ENCODE results near the gene DDX47.
"Not testable (repeated sequence)": the region's sequence is repeated elsewhere in the genome, so short reads cannot be mapped to it uniquely, and the experiment has no call there.

Gene DDX47

DNA sequence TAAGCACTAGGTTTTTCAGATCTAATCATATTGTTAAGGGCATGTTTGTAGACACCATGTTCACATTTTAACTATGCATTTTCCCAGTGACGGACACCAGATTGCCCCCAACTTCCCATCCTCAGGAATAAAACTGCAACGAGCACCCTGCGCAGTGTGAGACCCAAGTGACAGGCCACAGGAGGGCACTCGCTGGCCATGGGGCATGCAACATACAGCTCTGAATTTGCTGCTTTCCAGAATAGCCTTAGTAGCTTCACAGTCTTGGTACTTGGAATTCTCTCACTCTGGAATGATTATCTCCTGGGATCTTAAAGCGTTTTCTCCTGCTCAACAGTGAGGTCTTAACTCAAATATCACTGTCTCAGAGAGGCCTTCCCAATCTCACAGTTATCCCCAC lies 972 bp upstream of the DDX47 start:
- TF ChIP-seq, protein P1, sequence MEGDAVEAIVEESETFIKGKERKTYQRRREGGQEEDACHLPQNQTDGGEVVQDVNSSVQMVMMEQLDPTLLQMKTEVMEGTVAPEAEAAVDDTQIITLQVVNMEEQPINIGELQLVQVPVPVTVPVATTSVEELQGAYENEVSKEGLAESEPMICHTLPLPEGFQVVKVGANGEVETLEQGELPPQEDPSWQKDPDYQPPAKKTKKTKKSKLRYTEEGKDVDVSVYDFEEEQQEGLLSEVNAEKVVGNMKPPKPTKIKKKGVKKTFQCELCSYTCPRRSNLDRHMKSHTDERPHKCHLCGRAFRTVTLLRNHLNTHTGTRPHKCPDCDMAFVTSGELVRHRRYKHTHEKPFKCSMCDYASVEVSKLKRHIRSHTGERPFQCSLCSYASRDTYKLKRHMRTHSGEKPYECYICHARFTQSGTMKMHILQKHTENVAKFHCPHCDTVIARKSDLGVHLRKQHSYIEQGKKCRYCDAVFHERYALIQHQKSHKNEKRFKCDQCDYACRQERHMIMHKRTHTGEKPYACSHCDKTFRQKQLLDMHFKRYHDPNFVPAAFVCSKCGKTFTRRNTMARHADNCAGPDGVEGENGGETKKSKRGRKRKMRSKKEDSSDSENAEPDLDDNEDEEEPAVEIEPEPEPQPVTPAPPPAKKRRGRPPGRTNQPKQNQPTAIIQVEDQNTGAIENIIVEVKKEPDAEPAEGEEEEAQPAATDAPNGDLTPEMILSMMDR (IDR thresholded peaks at IDR 0.05) = no peak

DNA sequence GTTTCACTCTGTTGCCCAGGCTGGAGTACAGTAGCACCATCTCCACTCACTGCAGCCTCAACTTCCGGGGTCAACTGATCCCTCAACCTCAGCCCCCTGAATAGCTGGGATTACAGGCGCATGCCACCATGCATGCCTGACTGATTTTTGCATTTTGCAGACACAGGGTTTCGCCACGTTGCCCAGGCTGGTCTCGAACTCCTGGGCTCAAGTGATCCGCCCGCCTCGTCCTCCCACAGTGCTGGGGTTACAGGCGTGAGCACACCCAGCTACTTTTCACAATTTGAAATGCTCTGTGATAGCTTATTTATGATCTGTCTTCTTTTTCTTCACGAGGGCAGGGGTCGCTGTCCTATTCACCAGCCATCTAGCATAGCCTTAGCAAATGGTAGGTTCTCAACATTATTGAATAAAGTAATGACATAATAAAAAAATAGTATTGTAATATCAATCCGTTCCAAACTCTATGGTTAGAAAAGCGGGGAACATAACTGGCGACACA lies 477 bp upstream of the DDX47 start:
- TF ChIP-seq, protein P1 (IDR thresholded peaks at IDR 0.05) = no peak
- H3K4me3 ChIP-seq = peak overlapping the region; percentile 83
- H3K27ac ChIP-seq = no peak overlapping the region
- DNase-seq (ENCODE audit: low spot score) = no peak

More for the DNA sequence above, 972 bp upstream of the DDX47 start:
- no peak for DNase-seq (ENCODE audit: low spot score)
- no peak overlapping the region for H3K4me3 ChIP-seq
- no peak overlapping the region for H3K27ac ChIP-seq

DNA sequence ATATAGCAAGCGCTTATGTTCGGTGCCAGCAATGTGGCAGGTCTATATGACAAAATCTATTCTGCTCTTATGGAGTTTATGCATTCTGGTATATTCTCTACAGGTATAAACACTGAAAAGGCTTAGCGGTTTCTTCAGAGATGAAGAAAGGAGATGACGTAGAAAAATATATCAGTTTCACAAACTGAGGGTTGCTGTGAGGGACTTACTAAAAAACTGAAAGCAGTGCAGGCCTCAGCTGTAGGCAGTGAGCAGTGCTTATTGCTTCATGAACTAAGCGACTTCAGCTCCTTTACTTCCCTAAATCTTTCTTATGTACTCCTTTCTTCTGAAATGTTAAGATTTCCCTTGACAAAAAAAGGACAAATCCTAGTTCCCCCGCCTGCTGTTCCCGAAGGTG lies 4.5 kb downstream of the DDX47 start:
- Histone ChIP-seq H3K4me3 (no peak overlapping the region), H3K27ac (no peak overlapping the region)
- TF ChIP-seq, protein P1 (IDR thresholded peaks at IDR 0.05) = no peak
- DNase-seq (ENCODE audit: low spot score) = no peak

DNA sequence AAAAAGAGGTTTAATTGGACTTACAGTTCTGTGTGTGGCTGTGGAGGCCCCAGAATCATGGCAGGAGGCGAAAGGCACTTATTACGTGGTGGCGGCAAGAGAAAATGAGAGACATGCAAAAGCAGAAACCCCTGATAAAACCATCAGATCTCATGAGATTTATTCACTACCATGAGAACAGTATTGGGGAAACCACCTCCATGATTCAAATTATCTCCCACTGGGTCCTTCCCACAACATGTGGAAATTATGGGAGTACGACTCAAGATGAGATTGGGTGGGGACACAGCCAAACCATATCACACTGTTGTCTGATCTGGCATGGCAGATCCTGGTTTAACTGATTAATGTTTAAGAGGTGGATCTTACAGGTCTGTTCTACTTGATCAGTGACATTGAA lies 5.6 kb downstream of the DDX47 start:
- H3K4me3 ChIP-seq = no peak overlapping the region
- DNase-seq (ENCODE audit: low spot score) = no peak
- H3K27ac ChIP-seq = no peak overlapping the region
- TF ChIP-seq, protein P1 (IDR thresholded peaks at IDR 0.05) = no peak

DNA sequence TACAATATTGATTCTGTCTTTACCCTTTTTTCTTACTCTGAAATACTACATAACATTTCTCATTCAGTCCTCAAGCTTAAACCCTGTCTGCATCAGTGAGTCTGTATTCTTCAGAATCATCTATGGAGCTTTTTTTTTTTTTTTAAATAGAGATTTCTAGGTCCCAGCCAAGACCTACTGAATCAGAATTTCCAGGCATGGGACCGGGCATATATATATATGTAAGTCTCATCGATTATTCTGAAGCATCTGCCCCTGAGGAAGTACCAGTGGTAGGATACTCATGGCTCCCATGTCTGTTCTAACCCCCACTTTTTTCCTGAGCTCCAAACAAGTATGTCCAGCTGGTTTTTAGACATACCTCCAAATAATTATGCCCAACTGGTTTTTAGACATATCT lies 6.1 kb downstream of the DDX47 start:
- H3K4me3 ChIP-seq = no peak overlapping the region
- H3K27ac ChIP-seq = peak overlapping the region; percentile 61

DNA sequence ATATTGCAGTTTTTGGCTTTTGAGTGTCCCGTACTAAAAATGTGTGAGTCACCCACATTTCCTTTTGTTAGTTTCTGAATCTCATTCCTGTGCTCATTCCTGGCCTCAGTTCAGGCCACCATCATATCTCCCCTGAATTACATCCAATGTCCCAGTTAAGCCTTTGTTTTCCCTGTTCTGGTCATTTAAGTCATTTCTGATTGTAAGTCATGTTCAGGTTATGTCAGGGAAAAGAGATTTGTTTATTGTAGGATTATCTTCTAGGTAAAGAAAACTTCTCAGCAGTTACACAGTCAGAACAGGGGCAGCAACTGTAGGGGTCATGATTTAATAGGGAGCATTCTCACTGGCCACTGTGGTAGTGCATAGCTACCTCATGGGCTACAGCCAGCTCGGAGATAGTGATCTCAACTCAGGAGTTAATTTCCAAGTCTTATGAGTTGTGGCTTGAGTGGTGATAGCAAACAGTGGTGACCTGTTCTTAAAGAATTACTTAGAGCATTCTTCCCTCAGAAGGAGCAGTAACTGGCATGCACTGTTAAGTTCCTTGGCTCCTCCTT lies 6.7 kb downstream of the DDX47 start:
- H3K27ac ChIP-seq = peak overlapping the region; percentile 61
- TF ChIP-seq, protein P1 (IDR thresholded peaks at IDR 0.05) = no peak

More for the DNA sequence above, 6.1 kb downstream of the DDX47 start:
- DNase-seq (ENCODE audit: low spot score) = no peak
- TF ChIP-seq, protein P1 (IDR thresholded peaks at IDR 0.05) = no peak

DNA sequence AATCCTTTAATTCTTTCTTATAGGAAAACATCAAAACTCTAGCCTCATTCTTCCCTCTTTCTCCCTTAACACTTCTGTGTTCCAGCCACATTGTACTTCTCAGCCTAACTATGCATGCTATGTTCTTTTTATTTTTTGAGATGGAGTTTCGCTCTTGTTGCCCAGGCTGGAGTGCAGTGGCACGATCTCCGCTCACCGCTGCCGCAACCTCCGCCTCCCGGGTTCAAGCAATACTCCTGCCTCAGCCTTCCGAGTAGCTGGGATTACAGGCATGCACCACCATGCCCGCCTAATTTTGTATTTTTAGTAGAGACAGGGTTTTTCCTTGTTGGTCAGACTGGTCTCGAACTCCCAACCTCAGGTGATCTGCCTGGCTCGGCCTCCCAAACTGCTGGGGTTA lies 7.2 kb downstream of the DDX47 start:
- DNase-seq (ENCODE audit: low spot score); H3K4me3 ChIP-seq: not testable (repeated sequence)
- H3K27ac ChIP-seq = peak overlapping the region in 1 of 2 donors; percentile 61

More for the DNA sequence above, 6.7 kb downstream of the DDX47 start:
- peak overlapping the region; percentile 1 for H3K4me3 ChIP-seq
- DNase-seq (ENCODE audit: low spot score) = no peak
